ENCODE measurements around the gene CNOT6. TPM values are rescaled to one million over a fixed set of nuclear protein-coding genes. Genes with fewer than 3 reads are reported as not detected.

Gene CNOT6
- total RNA-seq, 2 donors from 2014 or later, result 23.9 to 38.7 TPM

DNA sequence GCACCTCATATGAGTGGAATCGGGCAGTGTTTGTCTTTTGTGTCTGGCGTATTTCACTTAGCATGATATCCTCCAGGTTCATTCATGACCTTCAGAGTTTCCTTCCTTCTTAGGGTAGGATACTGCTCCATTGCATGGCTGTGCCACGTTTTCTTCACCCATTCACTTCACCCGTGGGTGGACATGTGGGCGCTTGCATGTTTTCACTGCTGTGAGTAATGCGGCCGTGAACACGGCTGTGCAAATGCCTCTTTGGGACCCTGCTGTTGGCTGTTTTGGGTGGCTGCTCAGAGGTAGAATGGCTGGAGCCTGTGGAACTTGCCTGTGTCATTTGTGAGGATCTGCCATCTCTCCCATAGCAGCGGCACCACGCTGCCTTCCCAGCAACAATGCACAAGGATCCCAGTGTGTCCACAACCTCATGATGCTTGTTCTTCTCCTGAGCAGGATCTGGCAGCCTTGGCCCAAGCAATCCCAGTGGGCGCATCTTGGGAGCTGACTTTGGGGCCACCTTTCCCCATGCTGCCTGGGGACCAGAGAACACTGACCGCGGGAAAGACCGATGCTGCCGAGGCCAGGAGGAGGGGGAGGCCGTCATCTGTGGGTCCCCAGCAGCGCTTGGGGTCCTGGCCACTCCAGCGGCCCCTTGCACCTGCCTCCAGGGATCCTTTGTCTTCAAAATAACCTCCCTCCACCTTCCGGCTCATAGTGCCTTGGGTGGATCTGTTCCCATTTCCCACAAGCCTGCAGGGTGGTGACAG lies 99.4 kb downstream of the CNOT6 start:
- Mint-ChIP-seq H3K4me1 (peaks cover 5% of the 10 kb centered on the region), H3K27me3 (peaks cover 22% of the 10 kb centered on the region), H3K27ac (no peak overlapping the region), H3K9me3 (no peaks in the 10 kb centered on the region), H3K36me3 (ENCODE audit: low read depth) (no peaks in the 10 kb centered on the region), H3K4me3 (no peak overlapping the region)
- no peak for ATAC-seq (replicated peaks)

DNA sequence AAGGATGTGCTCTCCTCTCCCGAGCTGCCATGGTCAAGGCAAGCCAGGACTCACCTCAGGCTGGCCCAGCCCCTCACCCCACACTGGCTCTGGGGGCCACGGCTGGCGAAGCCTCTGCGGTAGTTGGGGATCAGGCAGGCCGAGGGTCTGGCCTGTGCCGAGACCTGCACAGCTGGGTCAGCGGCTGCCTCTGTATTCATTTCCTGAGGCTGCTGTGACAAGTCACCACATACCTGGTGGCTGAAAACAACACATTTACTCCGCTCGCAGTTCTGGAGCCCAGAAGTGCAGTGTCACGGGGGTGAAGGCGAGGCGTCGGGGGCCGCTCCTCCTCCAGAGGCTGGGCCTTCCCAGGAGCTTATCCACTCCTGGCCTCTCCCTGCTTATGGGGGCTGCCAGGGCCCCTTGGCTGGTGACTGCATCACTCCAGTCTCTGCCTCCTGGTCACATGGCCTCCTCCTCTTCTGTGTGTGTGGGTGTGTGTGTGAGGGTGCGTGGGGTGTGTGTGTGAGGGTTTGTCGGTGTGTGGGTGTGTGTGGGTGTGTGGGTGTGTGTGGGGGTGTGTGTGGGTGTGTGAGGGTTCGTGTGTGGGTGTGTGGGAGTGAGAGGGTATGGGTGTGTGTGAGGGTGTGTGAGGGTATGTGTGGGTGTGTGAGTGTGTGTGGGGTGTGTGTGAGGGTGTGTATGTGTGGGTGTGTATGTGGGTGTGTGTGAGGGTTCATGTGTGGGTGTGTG lies 100.3 kb downstream of the CNOT6 start:
- Mint-ChIP-seq H3K36me3 (ENCODE audit: low read depth) (no peaks in the 10 kb centered on the region), H3K4me1 (peaks cover 5% of the 10 kb centered on the region), H3K27me3 (peaks cover 19% of the 10 kb centered on the region), H3K9me3 (no peaks in the 10 kb centered on the region), H3K27ac (no peak overlapping the region), H3K4me3 (no peak overlapping the region)
- no peak for ATAC-seq (replicated peaks)

- H3K4me3 Mint-ChIP-seq, result no peak overlapping the region
- H3K36me3 Mint-ChIP-seq (ENCODE audit: low read depth), result no peaks in the 10 kb centered on the region
- H3K27ac Mint-ChIP-seq, result no peak overlapping the region
- H3K27me3 Mint-ChIP-seq, result peaks cover 15% of the 10 kb centered on the region
- H3K9me3 Mint-ChIP-seq, result no peaks in the 10 kb centered on the region
- H3K4me1 Mint-ChIP-seq, result peaks cover 5% of the 10 kb centered on the region
- ATAC-seq (replicated peaks), result no peak
These were observed 100.8 kb downstream of the CNOT6 start for GRCh38 chr5:180595046-180595379.

GRCh38 chr5:180595381-180596114 lies 101.4 kb downstream of the CNOT6 start:
- Mint-ChIP-seq H3K4me3 (no peak overlapping the region), H3K27ac (no peak overlapping the region), H3K9me3 (no peaks in the 10 kb centered on the region), H3K27me3 (peaks cover 15% of the 10 kb centered on the region), H3K36me3 (ENCODE audit: low read depth) (no peaks in the 10 kb centered on the region), H3K4me1 (peaks cover 5% of the 10 kb centered on the region)
- no peak for ATAC-seq (replicated peaks)

- H3K4me1 Mint-ChIP-seq, result peaks cover 5% of the 10 kb centered on the region
- H3K9me3 Mint-ChIP-seq, result no peaks in the 10 kb centered on the region
- no peaks in the 10 kb centered on the region for H3K36me3 Mint-ChIP-seq (ENCODE audit: low read depth)
- ATAC-seq (replicated peaks), result no peak
- no peak overlapping the region for H3K4me3 Mint-ChIP-seq
- H3K27me3 Mint-ChIP-seq, result peaks cover 15% of the 10 kb centered on the region
- H3K27ac Mint-ChIP-seq, result no peak overlapping the region
These were observed 102.0 kb downstream of the CNOT6 start for GRCh38 chr5:180596115-180596667.

GRCh38 chr5:180596668-180597231 lies 102.6 kb downstream of the CNOT6 start:
- ATAC-seq (replicated peaks), result no peak
- H3K4me3 Mint-ChIP-seq, result no peak overlapping the region
- no peaks in the 10 kb centered on the region for H3K36me3 Mint-ChIP-seq (ENCODE audit: low read depth)
- H3K27ac Mint-ChIP-seq, result no peak overlapping the region
- H3K27me3 Mint-ChIP-seq, result peaks cover 15% of the 10 kb centered on the region
- peaks cover 5% of the 10 kb centered on the region for H3K4me1 Mint-ChIP-seq
- H3K9me3 Mint-ChIP-seq, result no peaks in the 10 kb centered on the region

- H3K9me3 Mint-ChIP-seq, result no peaks in the 10 kb centered on the region
- no peak for ATAC-seq (replicated peaks)
- peaks cover 5% of the 10 kb centered on the region for H3K27me3 Mint-ChIP-seq
- no peak overlapping the region for H3K27ac Mint-ChIP-seq
- no peak overlapping the region for H3K4me3 Mint-ChIP-seq
- H3K36me3 Mint-ChIP-seq (ENCODE audit: low read depth), result no peaks in the 10 kb centered on the region
- peaks cover 5% of the 10 kb centered on the region for H3K4me1 Mint-ChIP-seq
These were observed 104.1 kb downstream of the CNOT6 start for GRCh38 chr5:180598316-180598701.

DNA sequence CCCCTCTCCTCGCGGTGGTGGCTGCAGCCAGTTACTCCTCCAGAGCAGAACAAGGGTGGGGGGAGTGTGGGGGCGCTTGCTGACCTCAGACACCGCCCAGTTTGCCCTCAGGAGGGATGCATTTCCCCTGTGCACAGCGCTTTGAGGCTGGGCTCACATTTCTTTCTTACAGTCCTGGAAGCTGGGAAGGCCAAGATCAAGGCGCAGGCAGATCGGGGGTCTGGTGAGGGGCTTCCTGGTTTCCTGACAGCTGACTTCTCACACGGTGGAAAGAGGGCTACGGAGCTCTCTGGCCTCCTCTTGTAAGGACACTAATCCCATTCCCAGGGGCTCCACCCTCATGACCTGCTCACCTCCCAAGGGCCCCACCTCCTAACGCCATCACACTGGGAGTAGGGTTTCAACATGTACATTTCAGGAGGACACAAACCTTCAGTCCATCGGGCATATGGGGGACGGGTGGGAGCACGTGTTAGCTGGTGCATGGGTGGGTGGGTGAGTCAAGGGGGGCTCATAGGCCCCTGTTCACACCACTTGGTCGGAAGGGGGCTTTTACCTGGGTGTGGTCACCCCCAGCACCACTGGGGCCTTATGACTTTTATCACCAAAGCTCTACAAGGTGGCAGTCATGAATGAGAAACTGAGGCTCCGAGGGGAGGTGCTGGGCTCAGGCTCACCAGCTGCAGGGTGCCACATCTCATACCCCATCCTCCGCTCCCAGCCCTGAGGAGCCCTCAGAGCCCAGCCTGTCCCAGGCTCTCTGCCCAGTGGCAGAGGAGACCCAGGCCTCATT lies 104.8 kb downstream of the CNOT6 start:
- Mint-ChIP-seq H3K36me3 (ENCODE audit: low read depth) (no peaks in the 10 kb centered on the region), H3K4me3 (no peak overlapping the region), H3K4me1 (peaks cover 5% of the 10 kb centered on the region), H3K9me3 (no peaks in the 10 kb centered on the region), H3K27me3 (no peaks in the 10 kb centered on the region), H3K27ac (no peak overlapping the region)
- ATAC-seq (replicated peaks), result no peak

- ATAC-seq (replicated peaks), result no peak
- Mint-ChIP-seq H3K36me3 (ENCODE audit: low read depth) (no peaks in the 10 kb centered on the region), H3K4me3 (no peak overlapping the region), H3K27me3 (no peaks in the 10 kb centered on the region), H3K4me1 (peaks cover 5% of the 10 kb centered on the region), H3K9me3 (no peaks in the 10 kb centered on the region), H3K27ac (no peak overlapping the region)
These were observed 105.4 kb downstream of the CNOT6 start for GRCh38 chr5:180599590-180599914.

DNA sequence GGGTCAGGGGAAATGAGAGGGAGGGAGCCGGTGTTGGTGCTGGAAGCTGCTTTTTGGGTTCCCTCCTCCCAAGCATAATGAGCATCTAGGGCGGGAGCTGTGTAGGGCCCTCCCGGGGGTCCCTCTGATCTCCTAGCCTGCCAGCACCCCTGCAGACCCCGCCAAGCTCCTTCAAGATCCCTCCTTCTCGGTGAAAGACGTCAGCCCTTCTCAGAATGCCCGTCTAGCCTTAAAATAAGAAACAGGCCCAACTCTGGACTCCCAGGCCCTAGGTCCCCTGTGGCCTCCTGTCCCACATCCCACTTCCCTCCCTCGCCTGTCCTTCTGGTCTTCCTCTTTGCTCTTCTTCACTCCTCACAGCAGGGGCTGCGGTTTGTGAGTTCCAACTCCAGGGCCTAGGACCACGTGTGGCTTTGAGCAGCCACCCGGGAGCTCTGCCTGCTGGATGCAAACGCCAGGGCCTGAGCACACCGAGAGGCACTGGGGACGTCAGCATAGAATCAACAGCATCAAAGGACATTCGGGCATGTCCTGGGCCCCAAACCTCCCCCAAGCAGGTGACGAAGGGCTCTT lies 105.9 kb downstream of the CNOT6 start:
- Mint-ChIP-seq H3K9me3 (no peaks in the 10 kb centered on the region), H3K4me3 (no peak overlapping the region), H3K36me3 (ENCODE audit: low read depth) (no peaks in the 10 kb centered on the region), H3K27me3 (no peaks in the 10 kb centered on the region), H3K4me1 (peaks cover 2% of the 10 kb centered on the region), H3K27ac (no peak overlapping the region)
- no peak for ATAC-seq (replicated peaks)

- Mint-ChIP-seq H3K4me1 (no peaks in the 10 kb centered on the region), H3K4me3 (no peak overlapping the region), H3K27me3 (no peaks in the 10 kb centered on the region), H3K36me3 (ENCODE audit: low read depth) (no peaks in the 10 kb centered on the region), H3K27ac (no peak overlapping the region), H3K9me3 (no peaks in the 10 kb centered on the region)
- no peak for ATAC-seq (replicated peaks)
These were observed 106.4 kb downstream of the CNOT6 start for GRCh38 chr5:180600554-180601041.

- H3K4me1 Mint-ChIP-seq, result no peaks in the 10 kb centered on the region
- no peak overlapping the region for H3K27ac Mint-ChIP-seq
- H3K4me3 Mint-ChIP-seq, result no peak overlapping the region
- H3K36me3 Mint-ChIP-seq (ENCODE audit: low read depth), result no peaks in the 10 kb centered on the region
- ATAC-seq (replicated peaks), result no peak
- H3K27me3 Mint-ChIP-seq, result peaks cover 4% of the 10 kb centered on the region
- H3K9me3 Mint-ChIP-seq, result no peaks in the 10 kb centered on the region
These were observed 107.7 kb downstream of the CNOT6 start for GRCh38 chr5:180601591-180602480.
